Measurements from ENCODE around the gene ARID1B. TPM values are rescaled to one million over a fixed set of nuclear protein-coding genes. Genes with fewer than 3 reads are reported as not detected.

The ARID1B gene
- total RNA-seq, 1 experiment from 2014 or later, result 63.9 TPM

- DNase-seq (ENCODE audit: unreplicated experiment), result no peak
- no peaks in the 10 kb centered on the region for H3K27me3 Mint-ChIP-seq (ENCODE audit: insufficient read depth, unreplicated experiment)
- no TSS peak for BruUV-seq (replicated peaks)
- POLR2A ChIA-PET, result interaction anchor here (0.6 to 4.6 kb wide), 14 partner anchors 11 to 313 kb away, joined by 3 to 122 read pairs (median 7); partner anchors contain the start of gene ARID1B
- no peak for TF ChIP-seq CTCF (IDR thresholded peaks at IDR 0.05; ENCODE audit: unreplicated experiment)
- peaks cover 27% of the 10 kb centered on the region for H3K4me1 Mint-ChIP-seq (ENCODE audit: insufficient read depth, unreplicated experiment)
- CTCF ChIA-PET, result interaction anchor here (0.6 to 2.3 kb wide), 9 partner anchors 12 to 154 kb away, joined by 3 to 24 read pairs (median 5); no protein-coding TSS in a partner anchor
- no peak overlapping the region for H3K27ac Mint-ChIP-seq (ENCODE audit: low read depth, unreplicated experiment)
- H3K4me3 Mint-ChIP-seq (ENCODE audit: unreplicated experiment), result peak overlapping the region; percentile 72
- intact Hi-C loops (cut with micrococcal nuclease), result loop anchor here (1.0 to 5.0 kb wide), 4 partner anchors 74 to 471 kb away; no protein-coding TSS in a partner anchor
- H3K36me3 Mint-ChIP-seq (ENCODE audit: insufficient read depth, unreplicated experiment), result no peaks in the 10 kb centered on the region
- H3K9me3 Mint-ChIP-seq (ENCODE audit: unreplicated experiment), result peaks cover 8% of the 10 kb centered on the region
Measured at GRCh38 chr6:157033428-157034140, 256.4 kb downstream of the ARID1B start.

- Mint-ChIP-seq H3K27ac (ENCODE audit: low read depth, unreplicated experiment) (no peak overlapping the region), H3K4me1 (ENCODE audit: insufficient read depth, unreplicated experiment) (peaks cover 23% of the 10 kb centered on the region), H3K36me3 (ENCODE audit: insufficient read depth, unreplicated experiment) (no peaks in the 10 kb centered on the region), H3K9me3 (ENCODE audit: unreplicated experiment) (peaks cover 1% of the 10 kb centered on the region), H3K4me3 (ENCODE audit: unreplicated experiment) (peak overlapping the region; percentile 72), H3K27me3 (ENCODE audit: insufficient read depth, unreplicated experiment) (no peaks in the 10 kb centered on the region)
- peak; percentile 42 for TF ChIP-seq CTCF (IDR thresholded peaks at IDR 0.05; ENCODE audit: unreplicated experiment)
- DNase-seq (ENCODE audit: unreplicated experiment), result peak; percentile 69
- intact Hi-C loops (cut with micrococcal nuclease), result loop anchor here (1.0 to 5.0 kb wide), 4 partner anchors 73 to 472 kb away; no protein-coding TSS in a partner anchor
- BruUV-seq (replicated peaks), result no TSS peak
- CTCF ChIA-PET, result interaction anchor here (0.6 to 2.3 kb wide), 13 partner anchors 11 to 1027 kb away, joined by 3 to 24 read pairs (median 4); no protein-coding TSS in a partner anchor
- POLR2A ChIA-PET, result interaction anchor here (0.7 to 4.6 kb wide), 16 partner anchors 12 to 416 kb away, joined by 3 to 122 read pairs (median 6); partner anchors contain the start of gene ARID1B
Measured at GRCh38 chr6:157034436-157035230, 257.5 kb downstream of the ARID1B start.

GRCh38 chr6:157035546-157035945, 258.4 kb downstream of the ARID1B start:
- ChIA-PET CTCF (interaction anchor here (0.6 to 2.7 kb wide), 8 partner anchors 10 to 255 kb away, joined by 3 to 41 read pairs (median 4); no protein-coding TSS in a partner anchor), POLR2A (interaction anchor here (0.9 to 4.6 kb wide), 17 partner anchors 9 to 349 kb away, joined by 3 to 122 read pairs (median 9); partner anchors contain the start of gene ARID1B)
- intact Hi-C loops (cut with micrococcal nuclease), result loop anchor here (2.0 kb wide), 1 partner anchor 239 kb away; no protein-coding TSS in a partner anchor
- no peak for DNase-seq (ENCODE audit: unreplicated experiment)
- peaks cover 14% of the 10 kb centered on the region for H3K4me1 Mint-ChIP-seq (ENCODE audit: insufficient read depth, unreplicated experiment)
- no TSS peak for BruUV-seq (replicated peaks)
- H3K4me3 Mint-ChIP-seq (ENCODE audit: unreplicated experiment), result no peak overlapping the region
- TF ChIP-seq CTCF (IDR thresholded peaks at IDR 0.05; ENCODE audit: unreplicated experiment), result no peak
- no peak overlapping the region for H3K27ac Mint-ChIP-seq (ENCODE audit: low read depth, unreplicated experiment)
- no peaks in the 10 kb centered on the region for H3K9me3 Mint-ChIP-seq (ENCODE audit: unreplicated experiment)
- H3K36me3 Mint-ChIP-seq (ENCODE audit: insufficient read depth, unreplicated experiment), result no peaks in the 10 kb centered on the region
- no peaks in the 10 kb centered on the region for H3K27me3 Mint-ChIP-seq (ENCODE audit: insufficient read depth, unreplicated experiment)

Measured in MCF 10A (cell line).